Measurements from ENCODE around the gene USH2A. TPM values are rescaled to one million over a fixed set of nuclear protein-coding genes. Genes with fewer than 3 reads are reported as not detected.

USH2A gene
- polyA plus RNA-seq, 3 donors, result not detected

GRCh38 chr1:215583185-215583749, 840.0 kb downstream of the USH2A start:
- H3K9me3 Mint-ChIP-seq, result peaks cover 0 to 7% (median 0%) of the 10 kb centered on the region in 7 donors
- H3K27me3 Mint-ChIP-seq (ENCODE audit: low read depth in 3 of 3), result no peaks in the 10 kb centered on the region
- Histone ChIP-seq H3K4me3 (replicated peaks in 1 of 3; ENCODE audit: low read depth in 2 of 3, low read length in 3 of 3) (no peak overlapping the region), H3K36me3 (replicated peaks in 1 of 2; ENCODE audit: control insufficient read depth in 1 of 2, insufficient read depth in 2 of 2, low read length in 2 of 2) (peaks cover 15 to 20% of the 10 kb centered on the region in 2 donors), H3K4me2 (replicated peaks; ENCODE audit: extremely low read depth, low read length, poor library complexity, severe bottlenecking) (no peak overlapping the region), H3K9ac (ENCODE audit: insufficient read depth, low read length, poor library complexity, severe bottlenecking) (no peak overlapping the region), H3K27ac (ENCODE audit: low read depth in 1 of 2, low read length in 2 of 2) (no peak overlapping the region), H2AFZ (ENCODE audit: insufficient read depth, low read depth, low read length, poor library complexity, severe bottlenecking) (no peak overlapping the region), H3K79me2 (ENCODE audit: insufficient read depth, low read length) (no peaks in the 10 kb centered on the region), H3K9me3 (replicated peaks in 1 of 2; ENCODE audit: control insufficient read depth in 1 of 2, insufficient read depth in 1 of 2, low read length in 2 of 2) (no peaks in the 10 kb centered on the region), H4K20me1 (ENCODE audit: insufficient read depth, low read length) (no peaks in the 10 kb centered on the region), H3K27me3 (ENCODE audit: control insufficient read depth in 2 of 2, insufficient read depth in 2 of 2, low read length in 2 of 2) (no peaks in the 10 kb centered on the region), H3K4me1 (ENCODE audit: control insufficient read depth in 1 of 2, insufficient read depth in 2 of 2, low read length in 2 of 2) (no peaks in the 10 kb centered on the region)
- DNase-seq, result no peak
- peaks cover 36 to 54% of the 10 kb centered on the region in 2 donors for H3K36me3 Mint-ChIP-seq
- no peak overlapping the region for H3K27ac Mint-ChIP-seq
- H3K4me1 Mint-ChIP-seq, result peaks cover 13% of the 10 kb centered on the region
- TF ChIP-seq, protein P1, sequence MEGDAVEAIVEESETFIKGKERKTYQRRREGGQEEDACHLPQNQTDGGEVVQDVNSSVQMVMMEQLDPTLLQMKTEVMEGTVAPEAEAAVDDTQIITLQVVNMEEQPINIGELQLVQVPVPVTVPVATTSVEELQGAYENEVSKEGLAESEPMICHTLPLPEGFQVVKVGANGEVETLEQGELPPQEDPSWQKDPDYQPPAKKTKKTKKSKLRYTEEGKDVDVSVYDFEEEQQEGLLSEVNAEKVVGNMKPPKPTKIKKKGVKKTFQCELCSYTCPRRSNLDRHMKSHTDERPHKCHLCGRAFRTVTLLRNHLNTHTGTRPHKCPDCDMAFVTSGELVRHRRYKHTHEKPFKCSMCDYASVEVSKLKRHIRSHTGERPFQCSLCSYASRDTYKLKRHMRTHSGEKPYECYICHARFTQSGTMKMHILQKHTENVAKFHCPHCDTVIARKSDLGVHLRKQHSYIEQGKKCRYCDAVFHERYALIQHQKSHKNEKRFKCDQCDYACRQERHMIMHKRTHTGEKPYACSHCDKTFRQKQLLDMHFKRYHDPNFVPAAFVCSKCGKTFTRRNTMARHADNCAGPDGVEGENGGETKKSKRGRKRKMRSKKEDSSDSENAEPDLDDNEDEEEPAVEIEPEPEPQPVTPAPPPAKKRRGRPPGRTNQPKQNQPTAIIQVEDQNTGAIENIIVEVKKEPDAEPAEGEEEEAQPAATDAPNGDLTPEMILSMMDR (IDR thresholded peaks at IDR 0.05), result no peak
- WGBS (ENCODE audit: insufficient coverage), result 100% methylated on average over 3 of the region's 5 CpGs
- intact Hi-C loops (cut with micrococcal nuclease), result no loop called here
- H3K4me3 Mint-ChIP-seq, result no peak overlapping the region

DNA sequence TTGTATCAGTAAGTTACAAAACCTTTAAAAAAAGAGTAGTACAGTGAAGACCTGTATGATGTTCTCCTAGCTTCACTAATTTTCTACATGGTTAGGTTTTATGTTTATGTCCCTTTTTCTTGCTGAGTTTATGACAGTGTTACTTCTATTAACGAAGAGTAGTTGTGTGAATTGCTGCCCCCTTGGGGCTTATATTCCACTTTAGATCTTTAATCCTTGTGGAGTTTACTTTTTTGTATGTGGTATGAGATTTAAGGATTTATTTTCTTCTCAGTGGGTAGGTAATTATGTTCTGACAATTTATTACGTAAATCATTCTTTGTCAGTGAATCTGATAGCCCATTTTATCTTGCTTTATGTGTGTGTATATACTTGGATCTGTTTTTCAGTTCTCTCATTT, 841.4 kb downstream of the USH2A start:
- intact Hi-C loops (cut with micrococcal nuclease), result no loop called here
- H3K9ac ChIP-seq (ENCODE audit: insufficient read depth, low read length, poor library complexity, severe bottlenecking), result no peak overlapping the region
- H3K4me3 ChIP-seq (replicated peaks in 1 of 3; ENCODE audit: low read depth in 2 of 3, low read length in 3 of 3), result no peak overlapping the region

More for the DNA sequence above, 841.4 kb downstream of the USH2A start:
- H3K27ac Mint-ChIP-seq, result no peak overlapping the region
- H3K4me1 ChIP-seq (ENCODE audit: control insufficient read depth in 1 of 2, insufficient read depth in 2 of 2, low read length in 2 of 2), result no peaks in the 10 kb centered on the region
- H3K4me2 ChIP-seq (replicated peaks; ENCODE audit: extremely low read depth, low read length, poor library complexity, severe bottlenecking), result no peak overlapping the region
- no peak overlapping the region for H3K27ac ChIP-seq (ENCODE audit: low read depth in 1 of 2, low read length in 2 of 2)
- H3K27me3 ChIP-seq (ENCODE audit: control insufficient read depth in 2 of 2, insufficient read depth in 2 of 2, low read length in 2 of 2), result no peaks in the 10 kb centered on the region
- H3K36me3 Mint-ChIP-seq, result peaks cover 42 to 58% of the 10 kb centered on the region in 2 donors
- no peak overlapping the region for H2AFZ ChIP-seq (ENCODE audit: insufficient read depth, low read depth, low read length, poor library complexity, severe bottlenecking)
- H3K27me3 Mint-ChIP-seq (ENCODE audit: low read depth in 3 of 3), result no peaks in the 10 kb centered on the region
- no peak for DNase-seq
- TF ChIP-seq, protein P1 (IDR thresholded peaks at IDR 0.05), result no peak
- peaks cover 13% of the 10 kb centered on the region for H3K4me1 Mint-ChIP-seq
- H3K79me2 ChIP-seq (ENCODE audit: insufficient read depth, low read length), result no peaks in the 10 kb centered on the region
- H3K9me3 ChIP-seq (replicated peaks in 1 of 2; ENCODE audit: control insufficient read depth in 1 of 2, insufficient read depth in 1 of 2, low read length in 2 of 2), result no peaks in the 10 kb centered on the region
- H4K20me1 ChIP-seq (ENCODE audit: insufficient read depth, low read length), result no peaks in the 10 kb centered on the region
- H3K36me3 ChIP-seq (replicated peaks in 1 of 2; ENCODE audit: control insufficient read depth in 1 of 2, insufficient read depth in 2 of 2, low read length in 2 of 2), result peaks cover 25 to 34% of the 10 kb centered on the region in 2 donors
- no CpG with 5 or more reads among the region's 2 CpGs for WGBS (ENCODE audit: insufficient coverage)
- H3K9me3 Mint-ChIP-seq, result peaks cover 0 to 7% (median 0%) of the 10 kb centered on the region in 7 donors
- H3K4me3 Mint-ChIP-seq, result no peak overlapping the region

Small RNA genes within 50 kb of the gene (small RNA-seq; reads per million reads assigned to genes)
- gene MRPS18BP1 (ENCODE audit: insufficient read length, low read depth) (not detected), gene RF00108 (ENCODE audit: insufficient read length, low read depth) (not detected)
